ENCODE data around the gene PDS5B. TPM values are rescaled to one million over a fixed set of nuclear protein-coding genes. Genes with fewer than 3 reads are reported as not detected.
"Not testable (repeated sequence)": the region's sequence is repeated elsewhere in the genome, so short reads cannot be mapped to it uniquely, and the experiment has no call there.

PDS5B gene
- 13.4 and 13.7 TPM in 2 replicates for total RNA-seq (2014; rRNA removed; shearing (Covaris generic))

- DNase-seq (ENCODE audit: low spot score) = peak; percentile 85
These were observed at the start of gene PDS5B for GRCh38 chr13:32586080-32586900. Gene PDS5B, plus strand, starts transcription at chr13:32586452. Its CDS starts 62,321 bp downstream, at chr13:32648773.

- no peak for DNase-seq (ENCODE audit: low spot score)
These were observed 48.6 kb upstream of the PDS5B start for GRCh38 chr13:32537580-32538142.

GRCh38 chr13:32538143-32538620 is 48.1 kb upstream of the PDS5B start:
- DNase-seq (ENCODE audit: low spot score) = peak; percentile 36

GRCh38 chr13:32538621-32539246 is 47.5 kb upstream of the PDS5B start, which contains the start of gene N4BP2L2:
Gene N4BP2L2, minus strand, starts transcription at chr13:32538795. Its CDS starts 1,768 bp downstream, at chr13:32537027.
- DNase-seq (ENCODE audit: low spot score) = peak; percentile 94

GRCh38 chr13:32542221-32542620 is 44.0 kb upstream of the PDS5B start:
- DNase-seq (ENCODE audit: low spot score) = no peak

GRCh38 chr13:32545083-32545482 is 41.2 kb upstream of the PDS5B start:
- no peak for DNase-seq (ENCODE audit: low spot score)

- no peak for DNase-seq (ENCODE audit: low spot score)
These were observed 37.4 kb upstream of the PDS5B start for GRCh38 chr13:32548837-32549236.

- no peak for DNase-seq (ENCODE audit: low spot score)
These were observed 36.5 kb upstream of the PDS5B start for GRCh38 chr13:32549788-32550187.

GRCh38 chr13:32553720-32554119 is 32.5 kb upstream of the PDS5B start:
- DNase-seq (ENCODE audit: low spot score) = no peak

- no peak for DNase-seq (ENCODE audit: low spot score)
These were observed 30.6 kb upstream of the PDS5B start for GRCh38 chr13:32555613-32556012.

GRCh38 chr13:32560842-32561241 is 25.4 kb upstream of the PDS5B start:
- DNase-seq (ENCODE audit: low spot score) = not testable (repeated sequence)

- not testable (repeated sequence) for DNase-seq (ENCODE audit: low spot score)
These were observed 10.6 kb upstream of the PDS5B start for GRCh38 chr13:32575687-32576086.

GRCh38 chr13:32577032-32577431 is 9.2 kb upstream of the PDS5B start:
- DNase-seq (ENCODE audit: low spot score) = no peak

GRCh38 chr13:32581177-32581786 is 5.0 kb upstream of the PDS5B start:
- no peak for DNase-seq (ENCODE audit: low spot score)

- DNase-seq (ENCODE audit: low spot score) = no peak
These were observed 4.0 kb upstream of the PDS5B start for GRCh38 chr13:32582281-32582680.

- DNase-seq (ENCODE audit: low spot score) = no peak
These were observed 3.3 kb upstream of the PDS5B start for GRCh38 chr13:32582991-32583390.

GRCh38 chr13:32585550-32586079 is 637 bp upstream of the PDS5B start:
- DNase-seq (ENCODE audit: low spot score) = peak; percentile 5

- DNase-seq (ENCODE audit: low spot score) = peak; percentile 10
These were observed 959 bp downstream of the PDS5B start for GRCh38 chr13:32587011-32587810.

GRCh38 chr13:32587811-32588170 is 1.5 kb downstream of the PDS5B start:
- no peak for DNase-seq (ENCODE audit: low spot score)

GRCh38 chr13:32588736-32589135 is 2.5 kb downstream of the PDS5B start:
- DNase-seq (ENCODE audit: low spot score) = no peak

- DNase-seq (ENCODE audit: low spot score) = no peak
These were observed 3.2 kb downstream of the PDS5B start for GRCh38 chr13:32589471-32589870.
